Progenitor cell of endocrine pancreas (in vitro differentiated cells): ENCODE results near the gene GNL1. TPM values are rescaled to one million over a fixed set of nuclear protein-coding genes. Genes with fewer than 3 reads are reported as not detected.
A peak's percentile ranks its signal among the peaks of the same experiment; 100 is the strongest.

Experiments
- DNase-seq: peaks from one replicate; pipeline ENCODE4 v3.0.0; 2021; ENCODE audit warnings: low spot score; ENCODE audit not compliant: unreplicated experiment
- H3K27ac Mint-ChIP-seq: 2 replicates; pipeline ENCODE4 v1.8.0; 2021; ENCODE audit warnings: mild to moderate bottlenecking, moderate library complexity, mixed read lengths
- H3K27me3 Mint-ChIP-seq: 2 replicates; pipeline ENCODE4 v1.8.0; 2021; ENCODE audit warnings: mixed read lengths
- H3K36me3 Mint-ChIP-seq: 2 replicates; pipeline ENCODE4 v1.8.0; 2022; ENCODE audit warnings: mixed read lengths; ENCODE audit not compliant: insufficient read depth
- H3K4me1 Mint-ChIP-seq: 2 replicates; pipeline ENCODE4 v1.8.0; 2021; ENCODE audit warnings: low read depth, mixed read lengths
- H3K4me3 Mint-ChIP-seq: 2 replicates; pipeline ENCODE4 v1.8.0; 2021; ENCODE audit warnings: low read depth, mild to moderate bottlenecking, moderate library complexity, mixed read lengths
- H3K9me3 Mint-ChIP-seq: 2 replicates; pipeline ENCODE4 v1.8.0; 2021; ENCODE audit warnings: low read depth, mixed read lengths
- total RNA-seq: library from RNA; stranded (reverse); gene quantifications from 2 replicates; pipeline ENCODE4 v1.2.1, GENCODE V29; 2021
- TF ChIP-seq, protein P1 (sequence below): fragments of 200-600 bp; sonication (generic); IDR thresholded peaks from one replicate; pipeline ENCODE4 v1.5.0; 2021; ENCODE audit warnings: antibody characterized with exemption, mild to moderate bottlenecking; ENCODE audit not compliant: unreplicated experiment

GNL1 gene
- total RNA-seq, 1 donor from 2014 or later: 75.2 TPM

DNA sequence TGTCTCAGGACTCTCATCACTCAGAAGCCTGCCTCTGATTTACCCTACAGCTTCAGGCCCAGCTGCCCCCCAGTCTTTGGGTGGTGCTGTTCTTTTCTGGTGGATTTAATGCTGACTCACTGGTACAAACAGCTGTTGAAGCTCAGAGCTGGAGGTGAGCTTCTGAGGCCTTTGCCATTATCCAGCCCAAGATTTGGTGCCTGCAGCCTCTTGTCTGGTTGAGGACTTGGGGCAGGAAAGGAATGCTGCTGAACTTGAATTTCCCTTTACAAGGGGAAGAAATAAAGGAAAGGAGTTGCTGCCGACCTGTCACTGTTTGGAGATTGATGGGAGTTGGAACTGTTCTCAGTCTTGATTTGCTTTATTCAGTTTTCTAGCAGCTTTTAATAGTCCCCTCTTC, 34.7 kb upstream of the GNL1 start:
- peak overlapping the region; percentile 93 for H3K27ac Mint-ChIP-seq
- H3K9me3 Mint-ChIP-seq: no peaks in the 10 kb centered on the region
- no peak for DNase-seq
- H3K4me3 Mint-ChIP-seq: no peak overlapping the region
- TF ChIP-seq, protein P1, sequence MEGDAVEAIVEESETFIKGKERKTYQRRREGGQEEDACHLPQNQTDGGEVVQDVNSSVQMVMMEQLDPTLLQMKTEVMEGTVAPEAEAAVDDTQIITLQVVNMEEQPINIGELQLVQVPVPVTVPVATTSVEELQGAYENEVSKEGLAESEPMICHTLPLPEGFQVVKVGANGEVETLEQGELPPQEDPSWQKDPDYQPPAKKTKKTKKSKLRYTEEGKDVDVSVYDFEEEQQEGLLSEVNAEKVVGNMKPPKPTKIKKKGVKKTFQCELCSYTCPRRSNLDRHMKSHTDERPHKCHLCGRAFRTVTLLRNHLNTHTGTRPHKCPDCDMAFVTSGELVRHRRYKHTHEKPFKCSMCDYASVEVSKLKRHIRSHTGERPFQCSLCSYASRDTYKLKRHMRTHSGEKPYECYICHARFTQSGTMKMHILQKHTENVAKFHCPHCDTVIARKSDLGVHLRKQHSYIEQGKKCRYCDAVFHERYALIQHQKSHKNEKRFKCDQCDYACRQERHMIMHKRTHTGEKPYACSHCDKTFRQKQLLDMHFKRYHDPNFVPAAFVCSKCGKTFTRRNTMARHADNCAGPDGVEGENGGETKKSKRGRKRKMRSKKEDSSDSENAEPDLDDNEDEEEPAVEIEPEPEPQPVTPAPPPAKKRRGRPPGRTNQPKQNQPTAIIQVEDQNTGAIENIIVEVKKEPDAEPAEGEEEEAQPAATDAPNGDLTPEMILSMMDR: no peak
- peaks cover 14% of the 10 kb centered on the region for H3K4me1 Mint-ChIP-seq
- H3K27me3 Mint-ChIP-seq: no peaks in the 10 kb centered on the region
- H3K36me3 Mint-ChIP-seq: peaks cover 32% of the 10 kb centered on the region

GRCh38 chr6:30590509-30590908, 34.2 kb upstream of the GNL1 start:
- Mint-ChIP-seq H3K27ac (peak overlapping the region; percentile 93), H3K4me3 (no peak overlapping the region), H3K27me3 (no peaks in the 10 kb centered on the region), H3K9me3 (no peaks in the 10 kb centered on the region), H3K4me1 (peaks cover 14% of the 10 kb centered on the region), H3K36me3 (peaks cover 33% of the 10 kb centered on the region)
- DNase-seq: no peak
- TF ChIP-seq, protein P1: no peak

DNA sequence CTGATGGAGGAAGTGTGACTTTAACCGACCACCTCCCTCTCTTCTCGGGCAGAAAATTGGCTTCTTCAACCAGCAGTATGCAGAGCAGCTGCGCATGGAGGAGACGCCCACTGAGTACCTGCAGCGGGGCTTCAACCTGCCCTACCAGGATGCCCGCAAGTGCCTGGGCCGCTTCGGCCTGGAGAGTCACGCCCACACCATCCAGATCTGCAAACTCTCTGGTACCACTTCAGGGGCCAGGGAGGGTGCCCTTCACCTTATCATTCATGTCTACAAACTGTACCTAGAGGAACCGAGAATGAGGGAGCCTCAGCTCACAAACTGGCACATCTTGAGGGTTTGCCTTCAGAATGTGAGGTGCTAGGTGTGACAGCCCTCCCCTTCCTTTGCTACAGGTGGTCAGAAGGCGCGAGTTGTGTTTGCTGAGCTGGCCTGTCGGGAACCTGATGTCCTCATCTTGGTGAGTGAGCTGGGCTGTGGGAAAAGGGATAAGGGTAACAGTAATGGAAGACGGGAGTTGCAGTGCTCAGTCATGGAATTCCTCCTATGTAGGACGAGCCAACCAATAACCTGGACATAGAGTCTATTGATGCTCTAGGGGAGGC, 33.6 kb upstream of the GNL1 start:
- no peak for DNase-seq
- Mint-ChIP-seq H3K27me3 (no peaks in the 10 kb centered on the region), H3K4me3 (no peak overlapping the region), H3K36me3 (peaks cover 33% of the 10 kb centered on the region), H3K9me3 (no peaks in the 10 kb centered on the region), H3K4me1 (peaks cover 14% of the 10 kb centered on the region), H3K27ac (peak overlapping the region; percentile 93)
- TF ChIP-seq, protein P1: no peak

DNA sequence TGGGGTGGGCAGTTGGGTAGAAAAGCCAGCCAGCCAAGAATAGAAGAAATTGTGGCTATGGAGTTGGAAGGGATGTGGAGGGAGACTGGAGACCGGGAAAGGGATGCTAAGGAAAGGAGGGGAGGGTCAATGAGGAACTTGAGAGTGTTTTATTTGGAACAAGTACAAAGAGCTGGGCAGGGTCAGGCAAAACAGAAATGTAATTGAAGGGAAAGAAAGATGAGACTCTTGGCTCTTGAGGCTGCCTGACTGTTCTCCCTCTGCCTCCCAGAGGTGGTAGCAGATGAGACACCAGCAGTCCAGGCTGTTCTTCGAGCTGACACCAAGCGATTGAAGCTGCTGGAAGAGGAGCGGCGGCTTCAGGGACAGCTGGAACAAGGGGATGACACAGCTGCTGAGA, 27.6 kb upstream of the GNL1 start:
- Mint-ChIP-seq H3K36me3 (peaks cover 40% of the 10 kb centered on the region), H3K9me3 (no peaks in the 10 kb centered on the region), H3K27ac (no peak overlapping the region), H3K27me3 (no peaks in the 10 kb centered on the region), H3K4me3 (no peak overlapping the region), H3K4me1 (no peaks in the 10 kb centered on the region)
- no peak for DNase-seq
- TF ChIP-seq, protein P1: no peak

GRCh38 chr6:30578051-30578450, 21.8 kb upstream of the GNL1 start:
- no peak overlapping the region for H3K4me3 Mint-ChIP-seq
- peaks cover 35% of the 10 kb centered on the region for H3K36me3 Mint-ChIP-seq
- DNase-seq: no peak
- H3K27me3 Mint-ChIP-seq: no peaks in the 10 kb centered on the region
- no peaks in the 10 kb centered on the region for H3K9me3 Mint-ChIP-seq
- no peak overlapping the region for H3K27ac Mint-ChIP-seq
- TF ChIP-seq, protein P1: no peak
- H3K4me1 Mint-ChIP-seq: peaks cover 10% of the 10 kb centered on the region
